COLO829 (cell line): ENCODE data around the gene GADD45A.

Source experiments
- DNase-seq: peaks from one replicate; pipeline ENCODE4 v3.0.0; 2012; ENCODE audit warnings: low spot score

Gene GADD45A

GRCh38 chr1:67668660-67669059 is 16.3 kb upstream of the GADD45A start:
- no peak for DNase-seq

- DNase-seq, result no peak
Observed at GRCh38 chr1:67672260-67672803, 12.7 kb upstream of the GADD45A start.

- DNase-seq, result no peak
Observed at GRCh38 chr1:67673468-67674201, 11.4 kb upstream of the GADD45A start.

- DNase-seq, result no peak
Observed at GRCh38 chr1:67674260-67675011, 10.6 kb upstream of the GADD45A start.

GRCh38 chr1:67675800-67676199 is 9.2 kb upstream of the GADD45A start:
- no peak for DNase-seq

GRCh38 chr1:67676287-67676686 is 8.7 kb upstream of the GADD45A start:
- no peak for DNase-seq

GRCh38 chr1:67676946-67677345 is 8.1 kb upstream of the GADD45A start:
- no peak for DNase-seq

- DNase-seq, result no peak
Observed at GRCh38 chr1:67677408-67677807, 7.6 kb upstream of the GADD45A start.

GRCh38 chr1:67677930-67678329 is 7.1 kb upstream of the GADD45A start:
- DNase-seq, result no peak

GRCh38 chr1:67679691-67680090 is 5.3 kb upstream of the GADD45A start:
- no peak for DNase-seq

- DNase-seq, result no peak
Observed at GRCh38 chr1:67680486-67680885, 4.5 kb upstream of the GADD45A start.

GRCh38 chr1:67682659-67683197 is 2.3 kb upstream of the GADD45A start:
- DNase-seq, result no peak

GRCh38 chr1:67683316-67683715 is 1.7 kb upstream of the GADD45A start:
- no peak for DNase-seq

- DNase-seq, result no peak
Observed at GRCh38 chr1:67683766-67684525, 1.1 kb upstream of the GADD45A start.

- DNase-seq, result no peak
Observed at GRCh38 chr1:67684526-67685066, 405 bp upstream of the GADD45A start.

GRCh38 chr1:67685558-67686266 is 711 bp downstream of the GADD45A start:
- DNase-seq, result no peak

GRCh38 chr1:67686267-67687197 is 1.5 kb downstream of the GADD45A start:
- DNase-seq, result peak; percentile 88

GRCh38 chr1:67687198-67687545 is 2.2 kb downstream of the GADD45A start:
- DNase-seq, result no peak

GRCh38 chr1:67687649-67688048 is 2.6 kb downstream of the GADD45A start:
- no peak for DNase-seq

- no peak for DNase-seq
Observed at GRCh38 chr1:67688526-67689219, 3.7 kb downstream of the GADD45A start.
